CD4-positive, alpha-beta T cell (primary cell): ENCODE data around the gene EIF3A. TPM values are rescaled to one million over a fixed set of nuclear protein-coding genes. Genes with fewer than 3 reads are reported as not detected.

Source experiments
- ATAC-seq: fragments of 200-7000 bp; cut with Tn5 transposase; one replicate; pipeline ENCODE4 v1.10.0; 2022; ENCODE audit warnings: mild to moderate bottlenecking; ENCODE audit not compliant: poor library complexity
- CTCF ChIA-PET: fragments of 350-600 bp; sonication (Branson Sonifier 250); formaldehyde crosslinking; loops from one replicate; lab custom pipeline; 2021; ENCODE audit warnings: antibody characterized with exemption, inconsistent platforms; lab: Charles Lee
- POLR2A ChIA-PET: fragments of 350-600 bp; sonication (Branson Sonifier 250); formaldehyde crosslinking; loops from one replicate; lab custom pipeline; 2021; ENCODE audit warnings: antibody characterized with exemption, inconsistent platforms; lab: Charles Lee
- DNase-seq, 14 experiments: peaks; one replicate each; pipeline ENCODE4 v3.0.0-alpha.2; 2013 to 2020; ENCODE audit warnings: mixed read lengths in 2 of 14
- H3K27ac ChIP-seq, 2 donors: one replicate each; pipeline versions ENCODE4 v1.5.1 to v1.7.0; 2013; ENCODE audit warnings: low read length in 2 of 2, low read depth in 1 of 2, mild to moderate bottlenecking in 1 of 2
- H3K27me3 ChIP-seq, 2 experiments: 1 replicate in 1 of 2; 2 replicates in 1 of 2; pipeline versions ENCODE4 v1.6.1 to v1.7.0; 2013; ENCODE audit warnings: low read length in 2 of 2, control low read depth in 1 of 2, mild to moderate bottlenecking in 1 of 2, moderate library complexity in 1 of 2; ENCODE audit not compliant: insufficient read depth in 2 of 2, control insufficient read depth in 1 of 2
- H3K36me3 ChIP-seq: one replicate; pipeline ENCODE4 v1.6.1; 2013; ENCODE audit warnings: low read length, control low read depth; ENCODE audit not compliant: insufficient read depth
- H3K4me1 ChIP-seq: one replicate; pipeline ENCODE4 v1.6.1; 2013; ENCODE audit warnings: low read length, control low read depth; ENCODE audit not compliant: insufficient read depth
- H3K4me3 ChIP-seq: one replicate; pipeline ENCODE4 v1.5.1; 2013; ENCODE audit warnings: mild to moderate bottlenecking, low read length, moderate library complexity
- H3K9me3 ChIP-seq, 2 experiments: 1 replicate in 1 of 2; 2 replicates in 1 of 2; pipeline versions ENCODE4 v1.6.1 to v1.7.0; 2013; ENCODE audit warnings: low read length in 2 of 2, mild to moderate bottlenecking in 2 of 2, control low read depth in 1 of 2, moderate library complexity in 1 of 2; ENCODE audit not compliant: control insufficient read depth in 1 of 2, insufficient read depth in 1 of 2
- H3K27ac Mint-ChIP-seq: one replicate; pipeline ENCODE4 v1.8.0; 2020; ENCODE audit warnings: mixed read lengths
- H3K27me3 Mint-ChIP-seq: one replicate; pipeline ENCODE4 v1.8.0; 2021; ENCODE audit warnings: mixed read lengths
- H3K36me3 Mint-ChIP-seq: one replicate; pipeline ENCODE4 v1.8.0; 2021; ENCODE audit warnings: low read depth, mixed read lengths
- H3K4me1 Mint-ChIP-seq: one replicate; pipeline ENCODE4 v1.8.0; 2021; ENCODE audit warnings: low read depth, mixed read lengths
- H3K4me3 Mint-ChIP-seq: one replicate; pipeline ENCODE4 v1.8.0; 2020; ENCODE audit warnings: mild to moderate bottlenecking, mixed read lengths
- H3K9me3 Mint-ChIP-seq: one replicate; pipeline ENCODE4 v1.8.0; 2020; ENCODE audit warnings: mixed read lengths
- CTCF ChIP-seq: fragments of 200-600 bp; IDR thresholded peaks from one replicate; pipeline ENCODE4 v1.8.0; 2022; ENCODE audit warnings: antibody characterized with exemption, mild to moderate bottlenecking
- intact Hi-C, 2 experiments: fragments of 100-400 bp; cut with DNase I in 1 of 2; cut with micrococcal nuclease in 1 of 2; formaldehyde crosslinking; loops; one replicate each; pipeline versions ENCODE4 v1.15.1 to v1.9.0; 2023 to 2025; cut with DNase I, micrococcal nuclease
- total RNA-seq, 174 experiments: library from RNA in 2 of 174; stranded (reverse) in 2 of 174; gene quantifications; one replicate each; pipeline ENCODE4 v1.2.3 and lab custom pipeline; 2021 to 2026

Gene EIF3A
- total RNA-seq, 2 experiments from 2014 or later: 129 TPM

- Mint-ChIP-seq H3K4me1 (no peaks in the 10 kb centered on the region), H3K27me3 (peaks cover 13% of the 10 kb centered on the region), H3K36me3 (no peaks in the 10 kb centered on the region), H3K9me3 (peaks cover 2% of the 10 kb centered on the region), H3K4me3 (no peak overlapping the region), H3K27ac (no peak overlapping the region)
- no peak for TF ChIP-seq CTCF
- Histone ChIP-seq H3K27me3 (peaks cover 0 to 2% of the 10 kb centered on the region in 2 experiments), H3K4me3 (no peak overlapping the region), H3K36me3 (no peaks in the 10 kb centered on the region), H3K9me3 (no peaks in the 10 kb centered on the region), H3K27ac (no peak overlapping the region), H3K4me1 (no peaks in the 10 kb centered on the region)
- intact Hi-C loops: no loop called here
- ChIA-PET POLR2A (no interaction called here), CTCF (no interaction called here)
- ATAC-seq (no peak), DNase-seq (no peak)
These were observed 86.3 kb downstream of the EIF3A start for GRCh38 chr10:118994321-118994720.

GRCh38 chr10:118993214-118993613 lies 87.4 kb downstream of the EIF3A start:
- intact Hi-C loops: no loop called here
- Histone ChIP-seq H3K4me1 (no peaks in the 10 kb centered on the region), H3K27me3 (peaks cover 0 to 2% of the 10 kb centered on the region in 2 experiments), H3K4me3 (no peak overlapping the region), H3K36me3 (no peaks in the 10 kb centered on the region), H3K27ac (no peak overlapping the region), H3K9me3 (no peaks in the 10 kb centered on the region)
- Mint-ChIP-seq H3K4me1 (no peaks in the 10 kb centered on the region), H3K9me3 (peaks cover 2% of the 10 kb centered on the region), H3K36me3 (no peaks in the 10 kb centered on the region), H3K4me3 (no peak overlapping the region), H3K27me3 (peaks cover 7% of the 10 kb centered on the region), H3K27ac (no peak overlapping the region)
- CTCF ChIA-PET: no interaction called here
- ATAC-seq (no peak), DNase-seq (no peak)
- no peak for TF ChIP-seq CTCF
- POLR2A ChIA-PET: no interaction called here

- Mint-ChIP-seq H3K4me1 (no peaks in the 10 kb centered on the region), H3K4me3 (no peak overlapping the region), H3K27ac (no peak overlapping the region), H3K36me3 (no peaks in the 10 kb centered on the region), H3K9me3 (peaks cover 2% of the 10 kb centered on the region), H3K27me3 (peaks cover 3% of the 10 kb centered on the region)
- no peaks in the 10 kb centered on the region for H3K36me3 ChIP-seq
- ATAC-seq (no peak), DNase-seq (no peak)
- peaks cover 0 to 2% of the 10 kb centered on the region in 2 experiments for H3K27me3 ChIP-seq
- no peak for TF ChIP-seq CTCF
- no peak overlapping the region for H3K27ac ChIP-seq
- H3K9me3 ChIP-seq: no peaks in the 10 kb centered on the region
- POLR2A ChIA-PET: no interaction called here
- CTCF ChIA-PET: no interaction called here
- no peak overlapping the region for H3K4me3 ChIP-seq
- intact Hi-C loops: no loop called here
- H3K4me1 ChIP-seq: peaks cover under 1% of the 10 kb centered on the region
These were observed 88.1 kb downstream of the EIF3A start for GRCh38 chr10:118992496-118992895.
